Activated CD8-positive, alpha-beta memory T cell treated with anti-CD3 and anti-CD28 coated beads, Interleukin-2, amount 50 U/mL, for 4 hours (primary cell): ENCODE results near the gene PEX14.

Experiments
- DNase-seq: peaks from one replicate; pipeline ENCODE4 v3.0.0-alpha.2; 2020

The PEX14 gene

DNA sequence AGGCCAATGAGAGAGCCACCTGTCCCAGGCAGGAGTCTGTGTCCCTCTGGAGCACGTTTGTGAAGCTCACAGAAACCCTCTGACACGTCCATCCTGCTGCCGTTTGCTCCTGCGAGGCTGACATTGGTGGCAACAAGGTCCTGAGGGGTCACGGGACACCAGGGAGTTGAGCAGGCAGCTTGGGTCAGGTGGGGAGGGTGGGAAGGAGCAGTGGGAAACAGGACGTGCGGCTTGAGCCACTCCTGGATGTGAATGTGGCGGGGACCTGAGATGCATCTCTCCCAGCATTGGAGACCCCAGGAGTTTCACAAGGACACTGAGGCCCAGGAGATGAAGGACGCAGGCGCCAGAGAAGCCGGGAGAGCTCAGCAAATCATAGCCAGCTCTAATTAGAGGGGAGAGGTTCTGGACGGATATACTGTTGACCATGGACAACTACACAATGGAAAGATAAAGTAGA lies 149.0 kb downstream of the PEX14 start:
- no peak for DNase-seq

DNA sequence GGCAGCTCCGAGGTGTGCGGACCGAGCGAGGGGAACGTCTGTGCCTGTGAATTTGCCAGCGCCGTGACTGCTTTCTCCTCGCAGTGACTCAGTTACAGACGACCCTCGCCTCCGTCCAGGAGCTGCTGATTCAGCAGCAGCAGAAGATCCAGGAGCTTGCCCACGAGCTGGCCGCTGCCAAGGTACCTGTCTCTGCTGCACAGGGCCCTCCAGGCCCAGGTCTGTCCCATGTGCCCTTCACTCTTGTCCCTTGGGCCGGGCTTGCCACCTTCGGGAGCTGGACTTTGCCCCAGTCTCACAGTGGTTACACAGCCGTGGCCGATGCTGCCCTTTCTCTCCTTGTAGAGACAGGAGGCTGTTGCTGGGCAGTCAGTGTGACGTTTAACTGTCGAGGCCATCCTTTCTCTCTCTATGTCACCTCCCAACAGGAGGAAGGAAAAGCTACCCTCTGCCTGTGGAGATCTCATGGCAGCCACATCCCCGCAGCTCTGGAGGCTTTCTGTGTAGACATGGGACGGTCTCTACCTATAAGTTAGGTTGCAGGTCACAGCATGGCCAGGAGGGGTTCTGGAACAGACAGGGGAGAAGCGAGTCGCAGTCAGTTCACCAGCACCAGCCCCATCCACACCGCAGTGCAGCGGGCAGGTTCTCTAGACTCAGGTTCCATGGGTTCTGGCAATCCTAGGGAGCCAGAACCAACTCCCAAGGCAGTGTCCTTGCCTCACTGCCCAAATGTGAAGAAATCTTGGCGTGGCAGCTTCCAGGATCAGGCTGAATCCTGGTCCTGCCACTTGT lies 149.7 kb downstream of the PEX14 start:
- no peak for DNase-seq

DNA sequence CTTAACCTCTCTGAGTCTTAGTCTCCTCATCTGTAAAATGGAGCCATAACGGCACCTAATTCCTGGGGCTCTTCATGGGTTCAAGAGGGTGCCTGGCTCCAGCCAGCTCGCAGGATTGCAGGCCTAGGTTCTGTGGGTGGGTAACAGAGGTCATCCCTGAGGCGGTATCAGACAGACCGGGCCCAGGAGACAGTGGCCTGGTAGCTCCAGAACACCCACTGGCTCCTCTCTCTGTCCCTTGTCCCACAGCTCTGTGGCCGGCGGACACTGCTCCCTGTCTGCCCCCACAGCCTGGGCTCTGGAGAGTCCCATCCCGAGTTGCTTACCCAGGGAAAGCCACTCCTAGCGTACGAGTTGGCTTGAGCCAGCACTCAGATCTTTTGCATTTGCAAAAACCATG lies 150.3 kb downstream of the PEX14 start:
- DNase-seq = no peak

GRCh38 chr1:10625554-10625953 lies 150.8 kb downstream of the PEX14 start:
- no peak for DNase-seq

DNA sequence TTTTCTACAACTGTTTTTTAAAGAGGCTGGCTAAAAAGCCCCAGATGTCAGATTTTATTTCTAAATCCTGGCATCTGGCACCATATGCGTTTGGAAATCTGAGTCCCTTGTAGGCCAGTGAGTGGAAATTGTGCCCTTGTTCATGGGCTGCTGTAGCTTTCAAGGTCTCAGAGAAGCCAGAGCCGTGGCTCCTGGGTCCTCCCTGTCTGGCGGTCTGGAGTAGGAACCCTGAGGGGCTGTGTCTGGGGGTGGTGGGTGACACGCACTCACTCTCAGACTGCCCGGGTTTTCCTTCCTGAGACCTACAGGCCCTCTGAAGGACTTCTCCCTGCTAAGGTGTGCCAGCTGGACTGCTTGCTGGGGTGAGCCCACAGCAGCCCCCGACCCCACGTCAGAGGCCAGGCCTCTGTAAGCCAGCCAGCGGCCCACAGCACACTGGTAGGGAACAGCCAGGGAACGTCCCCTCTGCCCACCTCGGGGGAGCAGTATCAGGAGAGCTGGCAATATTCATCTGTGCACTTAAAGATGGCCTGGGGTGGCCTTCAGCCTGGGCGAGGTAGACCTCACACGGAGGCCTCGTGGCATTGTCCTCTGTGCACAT lies 151.5 kb downstream of the PEX14 start:
- no peak for DNase-seq

DNA sequence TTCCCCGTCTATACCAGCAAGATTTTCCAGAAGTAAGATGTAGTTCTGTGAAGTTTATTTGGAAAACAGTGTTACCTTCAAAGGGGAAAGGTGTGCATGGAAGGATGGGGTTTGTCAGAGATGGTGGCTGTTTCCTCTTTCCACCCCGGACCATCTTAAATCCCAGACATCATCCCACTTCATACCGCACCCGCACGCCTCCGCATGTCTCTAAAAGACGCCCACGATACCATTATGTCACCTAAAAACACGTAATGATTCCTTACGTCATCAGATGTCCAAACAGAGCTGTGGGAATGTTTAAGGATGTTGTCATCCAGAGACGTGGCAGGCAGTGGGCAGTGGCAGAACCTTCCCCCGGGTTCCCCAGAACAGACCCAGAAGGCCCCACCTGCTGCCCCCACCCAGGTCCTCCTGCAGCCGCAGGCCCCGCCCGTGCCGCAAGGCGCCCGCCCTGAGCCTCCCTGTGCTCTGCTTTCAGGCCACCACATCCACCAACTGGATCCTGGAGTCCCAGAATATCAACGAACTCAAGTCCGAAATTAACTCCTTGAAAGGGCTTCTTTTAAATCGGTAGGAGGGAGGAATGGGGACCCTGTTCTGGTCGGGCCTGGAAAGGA lies 152.2 kb downstream of the PEX14 start:
- DNase-seq = no peak

- DNase-seq = peak; percentile 11
Observed at GRCh38 chr1:10628685-10629084, 153.9 kb downstream of the PEX14 start.

DNA sequence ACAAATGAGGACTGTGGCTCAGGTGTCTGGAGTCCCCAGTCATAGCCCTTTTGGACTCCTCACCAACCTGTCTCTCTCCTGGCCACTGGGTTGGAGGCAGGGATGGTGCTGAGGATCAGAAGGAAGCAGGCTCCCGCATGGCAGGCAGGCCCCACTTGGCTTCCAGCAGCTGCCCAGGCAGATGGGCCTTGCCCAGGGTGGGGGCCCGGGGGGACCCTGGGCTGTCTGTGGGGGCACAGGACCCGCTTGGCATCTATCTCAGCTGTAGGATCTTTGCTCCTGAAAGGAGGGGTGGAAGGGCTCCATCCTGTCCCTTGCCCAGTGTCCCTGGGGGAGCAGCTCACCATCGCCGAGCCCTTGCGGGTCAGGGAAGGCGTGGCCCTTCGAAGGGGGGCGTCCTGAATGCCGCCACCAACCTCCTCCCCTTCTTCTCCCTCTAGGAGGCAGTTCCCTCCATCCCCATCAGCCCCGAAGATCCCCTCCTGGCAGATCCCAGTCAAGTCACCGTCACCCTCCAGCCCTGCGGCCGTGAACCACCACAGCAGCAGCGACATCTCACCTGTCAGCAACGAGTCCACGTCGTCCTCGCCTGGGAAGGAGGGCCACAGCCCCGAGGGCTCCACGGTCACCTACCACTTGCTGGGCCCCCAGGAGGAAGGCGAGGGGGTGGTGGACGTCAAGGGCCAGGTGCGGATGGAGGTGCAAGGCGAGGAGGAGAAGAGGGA lies 154.5 kb downstream of the PEX14 start:
- DNase-seq = peak; percentile 9

DNA sequence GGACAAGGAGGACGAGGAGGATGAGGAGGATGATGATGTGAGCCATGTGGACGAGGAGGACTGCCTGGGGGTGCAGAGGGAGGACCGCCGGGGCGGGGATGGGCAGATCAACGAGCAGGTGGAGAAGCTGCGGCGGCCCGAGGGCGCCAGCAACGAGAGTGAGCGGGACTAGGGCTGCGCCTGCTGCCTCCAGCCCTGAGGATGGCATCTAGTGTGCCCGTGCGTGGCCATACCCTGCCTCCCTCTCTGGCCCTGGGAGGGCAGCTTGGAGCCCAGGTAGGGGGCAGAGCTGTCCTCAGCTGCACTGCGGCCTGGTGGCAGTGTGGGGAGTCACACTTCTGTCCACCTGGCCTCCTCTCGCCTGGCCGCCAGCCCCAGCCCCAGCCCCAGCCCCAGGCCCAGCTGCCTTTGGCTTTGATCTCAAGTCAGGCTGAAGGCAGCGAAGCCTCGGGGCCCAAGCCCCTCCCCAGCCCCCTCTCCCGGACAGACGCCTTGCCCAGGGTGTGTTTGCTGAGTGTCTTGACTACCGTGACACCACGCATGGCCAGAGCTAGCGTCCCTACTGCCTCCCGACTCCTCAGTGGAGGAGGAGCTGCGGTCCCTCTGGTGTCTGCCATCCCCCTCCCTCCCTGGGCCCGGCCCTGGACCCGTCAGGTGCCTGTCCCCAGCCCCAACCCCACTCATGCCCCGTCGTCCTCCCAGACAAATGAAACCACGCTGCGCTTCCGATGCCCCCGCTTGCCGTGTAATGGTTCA lies 155.2 kb downstream of the PEX14 start:
- peak; percentile 9 for DNase-seq

DNA sequence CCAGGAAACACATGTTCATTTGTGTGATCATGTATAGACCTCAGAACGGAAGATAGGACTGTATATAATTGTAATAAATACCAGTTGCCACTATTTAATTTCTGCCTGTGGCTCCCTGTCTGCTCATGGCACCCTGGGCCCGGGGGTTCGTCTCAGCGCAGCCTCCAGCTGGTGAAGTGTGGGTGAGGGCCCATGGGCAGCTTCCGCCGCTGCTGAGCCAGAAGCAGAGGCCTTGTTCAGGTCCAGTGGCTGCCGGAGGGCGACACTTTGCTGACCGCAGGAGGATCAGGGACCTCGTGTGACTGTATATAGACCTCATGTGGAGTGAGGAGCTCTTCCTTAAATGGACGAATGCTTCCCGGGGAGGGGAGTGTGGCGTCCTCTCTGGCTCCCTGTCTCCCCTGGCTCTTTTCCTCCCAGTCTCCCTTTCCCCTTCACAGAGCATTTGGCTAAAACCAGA lies 155.9 kb downstream of the PEX14 start:
- DNase-seq = peak; percentile 4

DNA sequence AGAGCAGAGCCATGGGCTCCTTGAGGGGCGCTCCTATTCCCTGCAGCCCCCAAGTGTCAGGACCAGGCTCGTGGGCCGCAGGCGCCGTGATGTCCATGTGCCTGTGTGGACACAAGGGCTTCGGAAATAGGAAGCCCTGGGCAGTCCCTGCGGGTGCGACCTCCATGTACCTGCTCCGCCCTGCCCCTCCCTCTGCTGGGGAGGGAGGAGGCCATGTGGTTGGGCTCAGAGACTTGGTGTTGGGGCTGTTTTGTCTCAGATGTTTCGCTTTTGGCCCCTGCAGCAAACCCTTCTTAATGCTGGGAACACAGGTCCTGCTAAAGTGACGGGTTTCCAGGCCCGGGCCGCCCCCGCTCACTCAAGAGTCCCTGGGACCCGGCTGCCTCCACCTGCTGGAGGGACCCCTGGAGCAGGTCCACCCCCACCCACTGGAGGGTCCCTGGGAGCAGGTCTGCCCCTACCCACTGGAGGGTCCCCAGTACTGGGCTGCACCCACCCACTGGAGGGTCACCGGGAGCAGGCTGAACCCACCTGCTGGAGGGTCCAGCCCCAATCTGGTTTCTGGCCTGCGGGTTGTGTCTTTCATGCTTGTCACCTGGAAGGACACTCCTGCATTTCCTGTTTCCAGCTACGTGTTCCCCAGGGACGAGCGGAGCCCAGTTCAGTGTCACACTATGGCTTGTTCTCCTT lies 156.5 kb downstream of the PEX14 start:
- peak; percentile 8 for DNase-seq

DNA sequence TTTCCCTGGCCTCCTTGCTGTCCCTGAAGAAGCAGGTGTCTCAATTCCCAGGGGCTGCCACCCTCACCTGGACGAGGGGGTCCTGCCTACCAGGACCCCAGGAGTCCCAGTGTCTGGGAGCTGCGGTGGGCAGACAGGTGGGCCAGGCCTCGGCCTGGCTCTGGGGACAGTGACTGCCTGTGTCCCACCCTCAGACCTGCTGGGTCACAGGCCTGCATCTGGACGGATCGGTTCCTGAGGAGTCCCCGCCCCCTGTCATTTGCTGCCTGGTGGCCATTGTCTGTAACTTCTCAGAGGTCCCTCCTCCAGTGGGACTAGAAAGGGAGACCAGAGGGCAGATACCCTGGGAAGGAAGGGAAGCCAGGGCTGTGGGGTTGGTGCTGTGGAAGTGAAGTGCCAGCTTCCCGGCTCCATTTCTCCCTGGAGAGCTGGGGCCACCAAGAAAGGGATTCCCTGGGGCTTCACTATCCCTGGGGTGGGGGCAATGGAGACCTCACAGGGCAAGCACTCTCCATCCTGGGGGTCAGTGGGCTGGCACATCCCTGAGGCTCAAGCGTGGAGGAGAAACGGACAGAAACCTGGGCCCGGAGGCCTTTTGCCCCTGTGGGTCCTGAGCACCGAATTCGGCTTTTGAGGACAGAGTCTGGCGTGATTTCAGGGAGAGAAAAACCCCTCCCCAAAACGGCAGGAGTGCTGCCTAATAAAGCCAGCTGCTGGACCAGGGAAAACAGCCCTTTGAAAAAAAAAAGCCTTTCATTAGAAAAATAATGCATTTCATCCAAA lies 157.3 kb downstream of the PEX14 start:
- no peak for DNase-seq

DNA sequence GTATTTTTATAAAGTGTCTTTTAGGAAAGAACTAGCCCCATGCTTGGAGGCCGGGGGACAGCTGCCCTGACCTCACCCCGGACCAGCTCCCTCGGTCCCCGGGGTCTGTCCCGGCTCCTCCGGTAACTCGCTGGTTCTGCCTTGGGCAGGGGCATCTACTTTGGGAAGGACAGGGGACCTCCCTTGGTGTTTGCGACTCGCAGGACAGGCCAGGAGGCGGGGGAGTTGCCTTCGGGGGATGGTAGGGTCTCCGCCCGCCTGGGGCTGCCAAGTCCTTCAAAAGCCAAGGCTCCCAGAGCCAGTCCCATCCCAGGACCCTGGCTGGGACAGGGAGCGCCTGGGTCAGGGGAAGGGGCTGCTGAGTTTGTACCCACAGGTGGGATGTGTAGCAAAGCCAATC lies 157.9 kb downstream of the PEX14 start:
- no peak for DNase-seq

GRCh38 chr1:10633416-10633815 lies 158.7 kb downstream of the PEX14 start:
- no peak for DNase-seq

- no peak for DNase-seq
Observed at GRCh38 chr1:10634075-10634427, 159.3 kb downstream of the PEX14 start.

- DNase-seq = no peak
Observed at GRCh38 chr1:10634428-10635084, 159.8 kb downstream of the PEX14 start.

DNA sequence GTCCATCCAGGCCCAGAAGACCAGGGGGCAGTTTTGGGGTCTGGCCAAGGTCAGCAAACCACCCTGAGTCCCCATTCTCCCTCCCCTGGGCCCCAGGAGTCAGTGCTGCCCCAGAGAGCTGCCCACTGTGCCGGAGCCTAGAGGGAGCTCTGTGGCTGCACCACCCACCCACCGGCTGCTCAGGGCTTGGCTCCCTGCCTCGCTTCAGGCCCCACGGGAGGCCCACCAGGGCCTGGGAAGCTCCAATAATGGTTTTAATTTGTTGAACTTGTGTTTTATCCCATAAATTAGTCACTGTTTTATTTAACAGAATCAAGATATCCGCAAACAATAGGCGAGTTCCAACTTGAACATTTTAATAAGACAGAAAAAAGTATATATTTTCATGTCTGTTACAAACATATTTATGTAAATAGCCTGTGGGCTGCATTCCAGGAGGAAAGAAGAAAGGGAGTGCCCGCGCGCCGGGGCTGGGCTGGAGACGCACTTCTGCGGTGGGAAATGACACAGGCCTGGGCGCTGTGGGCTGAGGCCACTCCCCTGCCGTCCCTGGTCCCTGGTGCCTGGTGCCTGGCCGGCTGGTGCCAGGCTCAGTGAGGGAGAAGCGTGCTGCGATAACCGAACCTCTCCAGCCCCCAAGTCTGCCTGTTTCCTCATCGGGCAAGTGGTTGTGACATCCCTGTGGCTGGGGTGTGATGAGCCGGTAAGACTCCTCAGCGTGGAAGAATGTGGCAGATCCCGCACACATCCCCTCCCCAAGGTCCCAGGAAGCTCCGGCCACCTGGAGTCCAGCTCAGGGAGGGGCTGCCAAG lies 160.5 kb downstream of the PEX14 start:
- DNase-seq = no peak

- no peak for DNase-seq
Observed at GRCh38 chr1:10635992-10636391, 161.2 kb downstream of the PEX14 start.

DNA sequence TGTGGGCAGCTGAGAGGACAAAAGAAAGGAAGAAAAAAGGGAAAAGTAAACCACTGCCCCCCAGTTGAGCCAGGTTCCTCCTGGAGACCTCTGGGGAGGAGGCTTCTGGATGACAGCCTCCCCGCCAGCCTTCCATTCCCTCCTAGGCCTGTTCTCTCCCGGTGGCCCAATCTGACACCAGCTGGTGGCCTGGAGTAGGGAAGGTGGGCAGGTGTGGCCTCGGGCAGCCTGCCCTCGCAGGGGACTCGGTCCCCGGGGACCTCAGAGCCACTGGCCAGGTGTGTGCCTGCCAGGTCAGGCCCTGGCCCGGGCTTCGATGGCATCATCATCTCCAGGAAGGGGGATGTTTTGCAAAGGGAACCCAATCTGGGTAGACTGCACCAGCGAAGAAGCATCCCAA lies 162.7 kb downstream of the PEX14 start:
- no peak for DNase-seq
